Measurements from ENCODE around the gene JARID2.
"Not testable (repeated sequence)": the region's sequence is repeated elsewhere in the genome, so short reads cannot be mapped to it uniquely, and the experiment has no call there.

Gene JARID2

DNA sequence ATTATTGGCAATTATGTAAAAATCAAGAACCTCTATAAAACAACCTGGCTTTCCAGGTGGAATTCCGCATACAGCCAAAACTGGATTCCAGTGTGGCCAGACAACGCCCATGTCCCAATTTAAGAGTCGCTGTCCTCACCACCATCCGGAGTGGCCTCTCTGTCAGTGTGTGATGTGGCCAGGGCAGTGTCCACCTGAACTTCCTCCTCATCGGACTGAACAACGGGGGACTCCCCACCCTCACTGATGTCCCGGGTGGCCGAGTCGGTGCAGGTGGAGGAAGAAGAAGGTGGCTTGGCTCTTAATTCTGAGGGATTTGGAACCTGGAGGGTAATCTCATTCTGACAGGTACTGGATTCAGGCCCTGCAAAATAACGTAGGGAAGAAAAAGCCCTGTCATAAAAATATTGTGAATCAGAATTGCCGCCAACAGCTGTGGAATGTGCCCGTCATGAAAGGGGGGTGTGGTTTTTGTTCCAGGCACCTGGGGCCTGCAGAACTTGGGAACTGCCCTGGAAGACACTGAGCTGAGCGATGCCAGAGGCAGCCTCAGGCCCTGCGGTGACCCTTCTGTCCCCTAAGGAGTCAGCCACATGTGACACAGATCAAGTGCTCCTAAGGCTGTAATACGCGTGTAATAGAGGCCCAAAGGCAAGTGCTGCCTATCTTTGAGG is 277.1 kb downstream of the JARID2 start:
- no peak for DNase-seq (ENCODE audit: low read depth)

DNA sequence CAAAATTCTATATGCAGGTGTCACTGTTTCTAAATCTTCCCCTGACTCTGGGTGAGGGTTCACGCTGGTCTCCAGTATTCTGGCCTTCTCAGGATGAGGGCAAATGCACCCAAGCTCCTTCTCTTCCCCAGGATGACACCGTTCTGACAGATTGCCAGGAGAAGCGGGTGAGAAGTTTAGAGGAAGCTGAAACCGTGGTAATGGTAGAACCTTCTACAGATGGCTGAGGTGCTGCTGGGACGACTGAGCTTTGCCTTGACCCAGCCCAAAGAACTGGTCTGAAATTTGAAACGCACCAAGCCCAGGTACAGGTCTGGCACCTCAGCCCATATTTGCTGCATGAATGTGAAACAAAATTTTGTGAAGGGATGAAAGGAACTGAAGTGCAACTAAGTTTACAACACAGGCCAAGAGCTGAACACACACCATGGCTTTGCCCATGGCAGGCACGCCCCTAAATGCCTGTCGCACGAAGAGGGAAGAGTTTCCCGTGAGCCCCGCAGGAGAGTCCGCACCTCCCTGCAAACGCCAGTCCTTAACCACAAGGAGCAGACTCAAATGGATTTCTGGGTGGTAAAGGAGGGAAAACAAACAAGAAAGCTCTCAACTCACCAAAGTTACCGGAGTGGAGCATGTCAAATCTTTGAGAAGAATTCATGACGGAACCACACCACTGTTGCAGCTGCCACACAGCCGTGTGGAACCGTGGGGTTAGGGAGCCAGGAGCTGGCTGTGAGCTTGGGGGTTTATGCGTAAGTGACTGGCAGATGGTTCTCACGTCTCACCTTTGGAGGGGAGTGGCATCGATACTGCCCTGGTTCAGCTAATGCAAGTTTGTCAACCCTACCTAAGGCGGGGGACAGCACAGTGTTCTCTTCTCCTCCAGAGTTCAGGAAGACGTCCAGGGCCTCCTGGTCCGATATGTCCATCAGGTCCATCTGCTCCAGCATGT is 278.1 kb downstream of the JARID2 start:
- no peak for DNase-seq (ENCODE audit: low read depth)

DNA sequence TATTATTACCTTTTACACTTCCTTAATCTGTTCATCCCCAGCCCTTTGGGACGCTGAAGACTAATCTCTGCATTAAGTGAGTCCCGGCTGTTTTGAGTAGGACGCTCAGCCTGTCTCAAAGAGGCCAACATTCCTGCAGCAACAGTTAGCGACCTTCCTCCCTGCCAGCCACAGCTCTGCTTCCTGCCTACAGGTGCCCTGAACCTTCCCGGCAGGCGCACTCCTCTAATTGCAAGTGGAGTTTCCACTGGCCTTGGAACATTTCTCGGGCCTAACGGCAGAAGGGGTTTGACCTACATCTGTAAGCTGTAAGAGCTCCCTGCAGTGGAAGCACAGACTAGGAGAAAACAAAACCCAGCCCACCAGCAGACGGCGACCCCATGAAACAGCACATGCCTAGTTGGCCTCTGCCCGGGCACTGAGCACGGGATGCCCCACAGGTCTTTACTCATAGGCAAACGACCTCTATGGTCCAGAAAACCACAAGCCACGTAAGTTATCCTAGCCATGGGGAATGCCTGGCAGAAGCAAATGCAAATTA is 279.1 kb downstream of the JARID2 start:
- DNase-seq (ENCODE audit: low read depth): no peak

DNA sequence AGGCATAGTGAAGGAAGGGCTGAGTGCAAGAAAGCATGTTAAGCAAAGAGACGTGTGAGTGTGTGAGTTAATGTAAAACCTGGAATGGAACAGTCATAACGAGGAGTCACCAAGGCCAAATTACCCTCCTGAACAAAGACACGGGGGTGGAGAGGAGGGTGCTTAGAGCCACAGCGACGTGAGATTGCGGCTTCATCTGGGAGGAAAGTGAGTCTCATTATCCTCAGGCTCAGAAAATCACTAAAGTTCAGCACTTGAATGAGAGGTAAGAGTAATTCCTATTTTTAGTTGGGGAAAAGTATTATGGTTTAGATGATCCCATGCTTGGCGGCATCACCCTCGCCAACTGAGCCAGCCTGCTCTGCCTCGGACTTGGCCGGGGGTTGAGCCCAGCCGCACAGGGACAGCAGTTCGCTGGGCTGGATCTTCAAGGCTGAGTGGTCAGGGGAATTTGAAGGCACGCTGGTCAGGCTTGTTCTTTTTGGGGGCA is 280.4 kb downstream of the JARID2 start:
- no peak for DNase-seq (ENCODE audit: low read depth)

DNA sequence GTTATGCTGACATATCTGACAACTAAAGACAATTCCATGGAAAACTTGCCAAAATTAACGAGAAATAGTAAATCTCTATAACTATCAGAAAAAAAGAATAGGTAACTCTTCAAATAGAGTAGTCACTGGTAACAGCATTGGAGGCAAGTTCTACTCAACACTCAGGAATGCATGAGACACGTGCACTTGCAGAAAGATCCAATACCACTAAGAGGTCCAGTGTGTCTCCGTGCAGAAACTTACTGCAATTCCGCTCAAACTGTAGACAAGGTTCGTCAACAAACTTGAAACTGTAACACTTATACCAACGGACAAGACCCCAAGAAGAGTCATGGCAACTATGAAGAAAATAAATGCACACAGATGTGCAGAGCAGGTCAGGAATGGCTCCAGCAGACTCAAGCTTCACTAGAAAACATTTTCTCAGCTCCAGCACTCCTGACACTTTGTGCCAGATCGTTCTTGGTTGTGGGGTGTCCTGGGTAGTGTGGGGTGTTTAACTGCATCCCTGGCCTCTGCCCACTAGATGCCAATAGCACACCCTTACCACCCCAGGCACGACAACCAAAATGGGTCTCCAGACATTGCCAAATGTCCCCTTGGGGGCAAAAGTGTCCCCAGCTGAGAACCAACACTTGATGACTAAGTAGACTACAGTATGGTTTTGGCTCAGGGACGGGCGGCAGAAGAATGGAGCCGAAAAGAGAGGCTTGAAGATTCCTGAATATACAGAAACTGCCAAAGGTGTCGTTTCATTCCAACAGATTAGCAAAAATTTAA is 282.2 kb downstream of the JARID2 start:
- DNase-seq (ENCODE audit: low read depth): no peak

DNA sequence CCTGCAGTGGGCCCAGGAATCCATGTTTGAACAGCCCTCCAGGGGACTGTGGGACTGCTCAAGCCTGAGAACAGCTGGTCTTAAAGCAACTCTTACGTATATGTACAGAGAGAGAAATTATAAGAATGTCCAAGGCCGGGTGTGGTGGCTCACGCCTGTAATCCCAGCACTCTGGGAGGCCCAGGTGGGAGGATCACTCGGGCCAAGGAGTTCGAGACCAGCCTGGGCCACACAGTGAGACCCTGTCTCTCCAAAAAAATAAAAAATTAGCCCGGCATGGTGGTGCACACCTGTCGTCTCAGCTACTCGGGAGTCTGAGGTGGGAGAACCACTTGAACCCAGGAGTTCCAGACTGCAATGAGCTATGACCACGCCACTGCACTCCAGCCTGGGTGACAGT is 283.0 kb downstream of the JARID2 start:
- no peak for DNase-seq (ENCODE audit: low read depth)

DNA sequence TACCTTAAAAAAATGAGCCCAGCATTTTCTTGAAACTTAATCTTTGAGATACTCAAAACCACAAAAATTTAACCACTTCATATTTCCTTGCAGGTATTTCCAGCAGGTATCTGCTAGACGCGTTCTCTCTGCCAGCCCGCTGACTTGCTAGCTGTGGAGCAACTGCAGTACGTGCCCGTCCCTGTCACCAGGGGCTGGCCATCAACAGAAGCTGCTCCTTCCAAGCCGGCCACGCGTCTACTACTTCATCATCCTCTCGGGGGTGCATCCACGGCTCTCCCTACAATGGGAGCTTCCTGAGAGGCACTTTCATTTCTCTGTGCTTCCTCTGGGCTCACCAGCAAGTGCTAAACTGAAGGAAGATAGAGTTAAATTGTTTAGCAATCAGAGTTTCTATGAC is 284.5 kb downstream of the JARID2 start:
- DNase-seq (ENCODE audit: low read depth): no peak

DNA sequence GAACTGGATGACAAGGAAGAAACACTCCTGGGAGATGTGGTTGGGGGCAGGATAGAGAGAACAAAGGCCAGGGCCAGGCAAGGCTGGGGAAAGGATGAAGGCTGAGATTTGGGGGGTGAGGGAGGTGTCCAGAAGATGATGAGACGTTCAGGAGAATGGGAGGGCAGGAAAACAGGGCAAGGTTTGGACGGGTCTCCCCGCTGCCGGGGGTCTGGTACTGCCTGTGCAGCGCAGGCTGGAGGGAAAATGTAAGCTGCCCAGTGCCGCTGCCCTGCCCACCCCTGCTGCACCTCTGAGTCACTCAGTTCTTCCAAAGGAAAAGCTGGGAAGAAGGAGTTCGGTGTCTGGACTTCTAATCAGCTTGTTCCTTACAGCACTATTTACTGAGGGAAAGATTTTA is 286.1 kb downstream of the JARID2 start:
- DNase-seq (ENCODE audit: low read depth): no peak

DNA sequence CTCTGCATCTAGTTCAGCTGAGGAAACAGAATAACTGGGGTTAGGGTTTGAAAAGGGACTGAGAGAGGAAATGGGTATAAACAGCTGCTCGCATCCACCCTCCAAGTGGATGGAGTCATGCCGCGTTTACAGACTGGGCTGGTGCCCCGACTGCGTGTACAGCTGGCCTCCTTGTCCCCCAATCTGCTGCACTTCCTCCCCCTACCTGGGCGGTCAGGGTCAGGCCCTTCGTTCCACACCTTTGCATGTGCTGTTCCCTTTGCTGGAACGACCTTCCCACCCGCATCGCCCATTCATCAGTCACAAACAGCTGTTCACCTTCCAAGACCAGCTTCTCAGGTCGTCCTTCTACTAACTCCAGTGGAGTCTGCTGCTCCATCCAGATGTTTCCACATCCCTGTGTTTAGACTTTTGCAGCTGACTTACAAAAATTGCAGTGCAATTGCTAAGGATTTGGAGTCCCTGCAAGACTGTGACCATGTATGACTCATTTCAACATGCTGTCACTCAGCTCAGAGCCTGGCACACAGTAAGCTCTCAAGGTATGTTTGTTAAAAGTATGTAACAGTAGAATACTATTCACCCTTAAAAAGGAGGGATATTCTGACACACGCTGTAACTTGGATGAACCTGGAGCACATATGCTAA is 287.6 kb downstream of the JARID2 start:
- DNase-seq (ENCODE audit: low read depth): no peak

DNA sequence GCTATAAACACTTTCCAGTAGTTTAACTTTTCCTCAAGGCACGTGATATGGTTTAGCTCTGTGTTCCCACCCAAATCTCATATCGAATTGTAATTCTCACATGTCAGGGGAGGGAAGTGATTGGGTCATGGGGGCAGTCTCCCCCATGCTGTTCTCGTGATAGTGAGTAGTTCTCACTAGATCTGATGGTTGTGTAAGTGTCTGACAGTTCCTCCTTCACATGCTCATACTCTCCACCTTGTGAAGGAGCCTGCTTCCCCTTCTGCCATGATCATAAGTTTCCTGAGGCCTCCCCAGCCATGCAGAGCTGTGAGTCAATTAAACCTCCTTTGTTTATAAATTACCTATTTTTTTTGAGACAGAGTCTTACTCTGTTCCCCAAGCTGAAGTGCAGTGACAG is 289.1 kb downstream of the JARID2 start:
- DNase-seq (ENCODE audit: low read depth): no peak

DNA sequence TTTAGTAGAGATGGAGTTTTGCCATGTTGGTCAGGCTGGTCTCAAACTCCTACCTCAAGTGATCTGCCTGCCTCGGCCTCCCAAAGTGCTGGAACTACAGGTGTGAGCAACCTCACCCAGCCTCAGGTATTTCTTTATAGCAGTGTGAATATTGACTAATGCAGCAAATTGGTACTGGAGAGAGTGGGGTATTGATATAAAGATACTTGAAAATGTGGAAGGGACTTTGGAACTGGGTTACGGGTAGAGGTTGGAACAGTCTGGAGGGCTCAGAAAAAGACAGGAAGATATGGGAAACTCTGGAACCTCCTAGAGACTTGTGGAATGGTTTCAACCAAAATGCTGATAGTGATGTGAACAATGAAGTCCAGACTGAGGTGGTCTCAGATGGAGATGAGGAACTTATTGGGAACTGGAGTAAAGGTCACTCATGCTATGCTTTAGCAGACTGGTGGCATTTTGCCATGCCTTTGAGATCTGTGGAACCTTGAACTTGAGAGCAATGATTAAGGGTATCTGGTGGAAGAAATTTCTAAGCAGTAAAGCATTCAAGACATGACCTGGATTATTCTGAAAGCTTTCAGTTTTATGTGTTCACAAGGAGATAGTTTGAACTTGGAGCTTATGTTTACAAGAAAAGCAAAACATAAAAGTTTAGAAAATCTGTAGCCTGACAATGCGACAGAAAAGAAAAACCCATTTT is 289.8 kb downstream of the JARID2 start:
- no peak for DNase-seq (ENCODE audit: low read depth)

DNA sequence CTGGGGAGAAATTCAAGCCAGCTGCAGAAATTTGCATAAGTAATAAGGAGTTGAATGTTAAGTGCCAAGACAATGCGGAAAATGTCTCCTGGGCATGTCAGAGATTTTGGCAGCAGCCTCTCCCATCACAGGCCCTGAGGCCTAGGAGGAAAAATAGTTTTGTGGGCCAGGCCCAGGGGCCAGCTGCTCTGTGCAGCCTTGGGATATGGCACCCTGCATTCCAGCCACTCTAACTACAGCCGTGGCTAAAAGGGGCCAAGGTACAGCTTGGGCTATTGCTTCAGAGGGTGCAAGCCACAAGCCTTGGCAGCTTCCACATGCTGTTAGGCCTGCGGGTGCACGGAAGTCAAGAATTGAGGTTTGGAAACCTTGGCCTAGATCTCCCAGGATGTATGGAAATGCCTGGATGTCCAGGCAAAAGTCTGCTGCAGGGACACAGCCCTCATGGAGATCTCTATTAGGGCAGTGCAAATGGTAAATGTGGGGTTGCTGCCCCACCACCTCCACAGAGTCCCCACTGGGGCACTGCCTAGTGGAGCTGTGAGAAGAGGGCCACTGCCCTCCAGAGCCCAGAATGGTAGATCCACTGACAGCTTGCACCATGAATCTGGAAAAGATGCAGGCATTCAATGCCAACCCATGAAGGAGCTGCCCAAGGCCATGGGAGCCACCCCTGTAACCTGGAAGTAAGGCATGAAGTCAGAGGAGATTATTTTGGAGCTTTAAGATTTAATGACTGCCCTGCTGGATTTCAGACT is 290.5 kb downstream of the JARID2 start:
- no peak for DNase-seq (ENCODE audit: low read depth)

DNA sequence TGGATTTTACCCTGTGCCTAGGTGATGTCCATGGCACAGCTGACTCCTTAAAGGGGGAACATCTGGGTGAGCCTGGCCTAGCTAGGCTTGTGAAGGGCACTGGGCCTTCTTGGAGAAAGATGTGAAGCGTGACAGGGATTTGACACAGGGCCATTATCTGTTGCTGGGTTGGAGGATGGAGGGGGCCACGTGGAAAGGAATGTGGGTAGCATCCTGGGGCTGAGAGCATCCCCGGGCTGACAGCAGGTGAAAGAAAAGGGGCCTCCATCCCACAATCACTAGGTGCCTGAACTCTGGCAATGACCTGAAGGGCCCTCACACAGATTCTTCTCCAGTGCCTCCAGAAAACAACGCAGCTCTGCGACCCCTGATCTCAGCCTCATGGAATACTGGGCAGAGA is 292.2 kb downstream of the JARID2 start:
- no peak for DNase-seq (ENCODE audit: low read depth)

DNA sequence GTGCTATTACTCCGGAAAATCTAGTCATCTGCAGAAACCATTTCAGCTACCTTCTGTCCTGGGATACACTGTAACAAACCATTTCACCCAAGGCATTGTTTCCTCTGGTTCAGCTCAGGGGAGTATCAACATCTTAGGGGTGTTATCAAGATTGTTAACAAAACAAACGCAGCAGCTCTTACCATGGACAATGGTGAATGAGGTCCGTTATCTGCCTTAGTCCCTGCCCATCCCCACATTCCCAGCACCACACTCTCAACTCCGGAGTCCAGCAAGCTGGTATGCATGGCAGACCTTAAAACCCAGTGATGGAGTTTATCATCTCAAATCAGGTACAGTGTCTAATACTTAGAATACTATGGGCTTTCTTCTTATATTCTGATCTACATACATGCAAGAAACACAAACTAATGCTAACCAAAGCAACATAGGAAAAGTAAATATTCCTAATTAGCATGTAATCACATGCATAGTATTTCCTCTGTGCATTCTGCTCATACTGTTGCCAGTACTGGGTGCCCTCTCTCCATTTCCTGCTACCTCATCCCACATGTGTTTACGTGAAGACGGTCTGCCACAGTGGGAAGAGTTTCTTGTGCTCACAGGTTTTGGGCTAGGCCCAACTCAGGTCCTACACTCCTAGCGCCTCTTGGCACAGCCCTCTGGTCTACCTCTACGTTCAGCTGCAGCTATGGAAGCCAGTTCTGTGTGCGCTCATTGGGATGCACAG is 293.1 kb downstream of the JARID2 start:
- no peak for DNase-seq (ENCODE audit: low read depth)

DNA sequence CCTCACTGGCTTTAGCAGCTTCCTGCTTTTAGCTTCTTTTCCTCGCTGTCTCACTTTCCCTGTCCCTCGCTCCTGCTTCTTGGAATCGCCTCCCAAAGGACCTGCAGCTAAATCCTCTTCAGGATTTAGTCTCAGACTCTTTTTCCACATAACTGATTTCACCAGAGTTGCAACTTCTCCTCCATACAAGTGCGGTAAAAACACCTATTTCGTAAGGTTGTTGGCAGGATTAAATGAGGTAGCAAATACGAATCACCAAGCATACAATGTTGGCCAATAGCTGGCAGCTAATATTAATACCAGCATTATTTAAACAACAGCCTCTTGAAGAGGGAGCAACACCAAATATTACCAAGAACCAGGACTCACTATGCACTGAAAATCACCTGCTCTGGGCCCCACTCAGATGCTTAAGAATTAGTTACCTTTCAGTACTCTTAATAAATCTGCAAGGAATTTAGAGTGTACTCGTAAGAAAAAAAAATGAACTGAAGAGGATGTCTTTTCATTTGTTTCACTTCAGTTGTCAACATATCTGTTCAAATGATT is 293.9 kb downstream of the JARID2 start:
- DNase-seq (ENCODE audit: low read depth): no peak

DNA sequence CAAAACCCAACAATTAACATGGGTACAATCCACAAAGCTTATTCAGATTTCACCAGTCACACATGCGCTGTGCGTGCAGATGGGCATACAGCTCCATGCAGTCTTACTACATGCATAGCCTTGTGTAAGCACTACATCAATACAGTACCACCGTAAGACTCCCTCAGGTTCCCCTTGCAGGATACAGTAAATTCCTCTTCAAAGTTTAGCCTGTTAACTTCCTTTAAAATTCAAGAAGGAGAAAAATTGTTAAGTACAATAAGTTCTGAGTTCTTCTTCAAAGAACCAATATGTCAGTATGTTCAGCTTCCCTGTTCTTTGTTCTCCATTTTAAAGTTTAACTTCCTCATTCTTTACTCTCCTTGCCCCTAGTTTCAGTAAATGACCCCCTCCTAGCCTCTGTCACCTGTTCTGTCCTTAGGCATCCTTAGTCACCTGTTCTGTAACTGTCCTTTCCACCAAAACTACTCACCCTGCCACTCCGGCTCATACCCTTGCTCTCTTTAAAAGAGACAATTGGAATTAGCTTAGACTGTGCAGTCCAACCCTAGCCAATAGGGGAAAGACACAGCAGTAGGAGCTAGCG is 297.6 kb downstream of the JARID2 start:
- DNase-seq (ENCODE audit: low read depth): not testable (repeated sequence)

DNA sequence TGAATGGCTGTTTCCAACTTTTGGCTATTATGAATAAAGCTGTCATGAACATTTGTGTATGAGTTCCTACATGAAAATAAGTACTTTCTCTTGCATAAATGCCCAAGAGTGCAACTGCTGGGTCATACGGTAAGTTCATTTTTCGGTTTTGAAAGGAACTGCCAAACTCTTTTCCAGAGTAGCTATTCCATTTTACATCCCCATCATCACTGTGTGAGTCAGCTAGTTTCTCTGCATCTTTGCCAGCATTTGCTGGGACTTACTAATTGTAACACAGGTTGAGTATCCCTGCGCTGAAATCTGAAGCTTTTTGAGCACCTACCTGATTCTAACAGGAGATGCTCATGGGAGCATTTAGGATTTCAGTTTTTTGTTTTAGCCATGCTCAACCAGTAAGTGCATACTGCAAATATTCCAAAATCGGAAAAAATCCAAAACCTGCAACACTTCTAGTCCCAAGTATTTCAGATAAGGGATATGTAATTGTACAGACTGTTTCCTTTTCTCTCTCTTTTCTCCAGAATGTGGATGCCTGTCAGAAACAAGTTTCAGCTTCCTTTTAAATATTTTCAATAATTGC is 298.5 kb downstream of the JARID2 start:
- DNase-seq (ENCODE audit: low read depth): no peak

DNA sequence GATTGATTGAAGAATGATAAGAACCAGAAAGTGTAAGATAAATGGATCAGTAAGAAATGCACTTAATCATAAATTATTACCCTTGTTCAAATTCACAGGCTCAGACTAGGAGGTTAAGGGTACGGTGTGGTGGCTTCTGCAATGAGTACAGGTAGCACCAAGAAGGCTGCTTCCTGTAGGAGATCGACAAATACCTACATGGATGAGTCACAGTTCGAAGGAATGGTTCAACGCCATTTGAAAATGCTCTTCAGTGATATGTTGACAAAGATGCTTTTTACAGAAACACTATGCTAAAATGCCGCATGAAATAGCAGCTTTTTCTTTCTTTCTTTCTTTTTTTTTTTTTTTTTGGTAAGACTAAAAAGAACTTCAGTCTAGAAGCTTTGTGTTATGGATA is 300.7 kb downstream of the JARID2 start:
- DNase-seq (ENCODE audit: low read depth): no peak

DNA sequence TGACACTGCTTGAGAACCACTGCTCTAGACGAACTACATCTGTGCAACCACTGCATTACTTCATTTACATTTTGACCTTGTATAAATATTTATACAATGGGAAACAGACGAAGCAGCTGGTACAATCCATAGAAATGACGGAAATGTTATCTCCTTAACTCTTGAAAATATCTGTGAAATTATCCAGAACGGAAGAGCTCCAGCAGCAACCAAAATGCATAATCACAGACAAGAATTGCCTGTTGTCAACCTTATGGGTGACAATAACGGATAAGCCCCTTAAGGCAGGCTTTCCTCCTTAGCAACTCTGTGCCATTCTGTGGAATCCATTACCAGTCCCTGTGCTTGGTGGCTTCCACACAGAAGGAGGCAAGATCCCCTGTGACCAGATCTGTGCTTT is 301.5 kb downstream of the JARID2 start:
- no peak for DNase-seq (ENCODE audit: low read depth)

Measured in activated T-helper 1 cell treated with Interleukin-2 at 50 U/mL for 16 hours (primary cell).